HepG2 (cell line): Measurements from ENCODE around the gene USP8. TPM values are rescaled to one million over a fixed set of nuclear protein-coding genes. Genes with fewer than 3 reads are reported as not detected.

Source experiments
- ATF3 ChIP-seq: sonication (generic); formaldehyde crosslinking; IDR thresholded peaks from 2 replicates; pipeline ENCODE4 v1.4.0; 2020; ENCODE audit warnings: missing genetic modification reagents
- CEBPG ChIP-seq: IDR thresholded peaks from 2 replicates; pipeline ENCODE4 v1.6.1; 2016
- FOXA1 ChIP-seq, 2 experiments: fragments of 450-650 bp in 1 of 2; sonication (generic) in 1 of 2; formaldehyde crosslinking in 1 of 2; IDR thresholded peaks; 2 replicates each; pipeline versions ENCODE4 v1.4.0 to v1.6.1; 2016 to 2020; ENCODE audit warnings: missing genetic modification reagents in 1 of 2
- FOXA3 ChIP-seq: IDR thresholded peaks from 2 replicates; pipeline ENCODE4 v1.6.1; 2016; ENCODE audit warnings: missing genetic modification reagents, missing compliant biosample characterization
- FOXP4 ChIP-seq: sonication (generic); formaldehyde crosslinking; IDR thresholded peaks from 2 replicates; pipeline ENCODE4 v1.4.0; 2020; ENCODE audit warnings: missing genetic modification reagents
- GATA4 ChIP-seq: sonication (generic); IDR thresholded peaks from 2 replicates; pipeline ENCODE4 v1.6.1; 2016; ENCODE audit warnings: antibody characterized with exemption, low read depth, borderline replicate concordance
- GATAD2A ChIP-seq: IDR thresholded peaks from 2 replicates; pipeline ENCODE4 v1.6.1; 2016
- HDAC2 ChIP-seq: sonication (generic); formaldehyde crosslinking; IDR thresholded peaks from 2 replicates; pipeline ENCODE4 v1.4.0; 2020; ENCODE audit warnings: missing genetic modification reagents
- HNF4A ChIP-seq: sonication (generic); formaldehyde crosslinking; IDR thresholded peaks from 2 replicates; pipeline ENCODE4 v1.4.0; 2020; ENCODE audit warnings: missing genetic modification reagents
- HOMEZ ChIP-seq: IDR thresholded peaks from 2 replicates; pipeline ENCODE4 v1.6.1; 2016; ENCODE audit warnings: low read depth
- HOXA3 ChIP-seq: sonication (generic); formaldehyde crosslinking; IDR thresholded peaks from 2 replicates; pipeline ENCODE4 v1.5.0; 2020; ENCODE audit warnings: missing genetic modification reagents
- IKZF1 ChIP-seq: fragments of 450-650 bp; IDR thresholded peaks from 2 replicates; pipeline ENCODE4 v1.7.1; 2016
- MIER2 ChIP-seq: IDR thresholded peaks from 2 replicates; pipeline ENCODE4 v1.6.1; 2016; ENCODE audit warnings: missing biosample characterization, missing genetic modification reagents
- NR2F6 ChIP-seq, 2 experiments: IDR thresholded peaks; 2 replicates each; pipeline ENCODE4 v1.6.1; 2016; ENCODE audit warnings: antibody characterized with exemption in 1 of 2, mild to moderate bottlenecking in 1 of 2
- PAXIP1 ChIP-seq: sonication (generic); formaldehyde crosslinking; conservative IDR thresholded peaks from 2 replicates; pipeline ENCODE4 v1.4.0; 2020; ENCODE audit warnings: mild to moderate bottlenecking, missing genetic modification reagents, moderate library complexity
- RFXAP ChIP-seq: sonication (generic); formaldehyde crosslinking; IDR thresholded peaks from 2 replicates; pipeline ENCODE4 v1.4.0; 2020; ENCODE audit warnings: missing genetic modification reagents, borderline replicate concordance
- SOX5 ChIP-seq: IDR thresholded peaks from 2 replicates; pipeline ENCODE4 v1.6.1; 2016; ENCODE audit warnings: borderline replicate concordance
- TBL1XR1 ChIP-seq: fragments of 150-350 bp; IDR thresholded peaks from 2 replicates; pipeline ENCODE4 v1.6.1; 2014; ENCODE audit warnings: borderline replicate concordance, low read length; ENCODE audit not compliant: partially characterized antibody
- TEAD3 ChIP-seq: optimal IDR thresholded peaks from 2 replicates; pipeline ENCODE3; 2016; ENCODE audit warnings: borderline replicate concordance
- THRA ChIP-seq: sonication (generic); formaldehyde crosslinking; IDR thresholded peaks from 2 replicates; pipeline ENCODE4 v1.4.0; 2020; ENCODE audit warnings: missing genetic modification reagents, borderline replicate concordance
- ZBTB43 ChIP-seq: sonication (generic); formaldehyde crosslinking; conservative IDR thresholded peaks from 2 replicates; pipeline ENCODE4 v1.4.0; 2020; ENCODE audit warnings: missing genetic modification reagents
- ZNF672 ChIP-seq: sonication (generic); formaldehyde crosslinking; IDR thresholded peaks from 2 replicates; pipeline ENCODE4 v1.8.1; 2022; ENCODE audit warnings: missing genetic modification reagents
- polyA plus RNA-seq, 8 experiments: library from polyadenylated mRNA; depleted of rRNA in 3 of 8; stranded (reverse) in 7 of 8; unstranded in 1 of 8; fragments of >200 nt; fragmentation: Illumina TruSeq in 4 of 8; extraction: Trizol in 4 of 8; gene quantifications; 2 replicates each; pipeline versions ENCODE4 v1.2.1 to v1.2.3, GENCODE V29; 2011 to 2016; ENCODE audit warnings: low read depth in 4 of 8, missing spikeins in 1 of 8, mixed read lengths in 1 of 8; ENCODE audit not compliant: insufficient read depth in 1 of 8
- total RNA-seq, 5 experiments: library from RNA; depleted of rRNA; stranded (reverse); fragments of >200 nt; fragmentation: Illumina TruSeq; extraction: Trizol; gene quantifications; 2 replicates each; pipeline ENCODE4 v1.2.3, GENCODE V29; 2016; ENCODE audit warnings: low read depth in 1 of 5

USP8 gene
- total and polyA plus RNA-seq, 2 of the 13 experiments (the other 11 are each of a cell fraction or from before 2014, with no cell fraction given) = 36.4 to 50.7 TPM

- TF ChIP-seq FOXP4 (CRISPR knock-in tag) = 0 out of 2 replicates have a peak, but pooled peaks have one; percentile 17
- TF ChIP-seq HDAC2 = 0 out of 2 replicates have a peak, but pooled peaks have one; percentile 38
- peak; percentile 36 for TF ChIP-seq HNF4A (CRISPR knock-in tag)
- peak; percentile 58; the same call in 1 of the 2 replicates for TF ChIP-seq PAXIP1 (CRISPR knock-in tag)
- peak; percentile 20; the same call in 1 of the 2 replicates for TF ChIP-seq SOX5 (CRISPR knock-in tag)
- TF ChIP-seq HOMEZ (CRISPR knock-in tag) = peak; percentile 39; the same call in 1 of the 2 replicates
- TF ChIP-seq CEBPG (CRISPR knock-in tag) = peak; percentile 66
- TF ChIP-seq THRA = peak; percentile 82; the same call in 1 of the 2 replicates
- TF ChIP-seq RFXAP (CRISPR knock-in tag) = no peak
- TF ChIP-seq ZBTB43 (CRISPR knock-in tag) = no peak
- 0 out of 2 replicates have a peak, but pooled peaks have one; percentile 16 for TF ChIP-seq HOXA3 (CRISPR knock-in tag)
- no peak for TF ChIP-seq FOXA1 (IDR thresholded peaks at IDR 0.05)
- peak; percentile 72 for TF ChIP-seq FOXA1 (CRISPR knock-in tag; IDR thresholded peaks at IDR 0.05)
- no peak for TF ChIP-seq NR2F6 (IDR thresholded peaks at IDR 0.05)
- peak; percentile 56; the same call in 1 of the 2 replicates for TF ChIP-seq NR2F6 (CRISPR knock-in tag; IDR thresholded peaks at IDR 0.05)
- no peak for TF ChIP-seq GATA4
- TF ChIP-seq ATF3 (CRISPR knock-in tag) = 0 out of 2 replicates have a peak, but pooled peaks have one; percentile 25
- TF ChIP-seq FOXA3 = peak; percentile 84
- no peak for TF ChIP-seq ZNF672 (CRISPR knock-in tag)
- TF ChIP-seq MIER2 = 0 out of 2 replicates have a peak, but pooled peaks have one; percentile 27
- TF ChIP-seq IKZF1 = no peak
- peak; percentile 83 for TF ChIP-seq TEAD3
- TF ChIP-seq GATAD2A = peak; percentile 69
- TF ChIP-seq TBL1XR1 = peak; percentile 21
These were observed 118.6 kb downstream of the USP8 start (continued) for GRCh38 chr15:50542887-50543210.
